Endothelial cell (in vitro differentiated cells): Measurements from ENCODE around the gene PPP1R15A. TPM values are rescaled to one million over a fixed set of nuclear protein-coding genes. Genes with fewer than 3 reads are reported as not detected.
"Not testable (repeated sequence)": the region's sequence is repeated elsewhere in the genome, so short reads cannot be mapped to it uniquely, and the experiment has no call there.

Source experiments
- DNase-seq: peaks from one replicate; pipeline ENCODE4 v3.0.0; 2021; ENCODE audit warnings: low spot score
- H3K27ac Mint-ChIP-seq: one replicate; pipeline ENCODE4 v1.8.0; 2021; ENCODE audit warnings: mixed read lengths, inconsistent platforms; ENCODE audit not compliant: unreplicated experiment
- H3K27me3 Mint-ChIP-seq: one replicate; pipeline ENCODE4 v1.8.0; 2021; ENCODE audit warnings: mild to moderate bottlenecking, moderate library complexity, mixed read lengths, inconsistent platforms; ENCODE audit not compliant: unreplicated experiment
- H3K36me3 Mint-ChIP-seq: one replicate; pipeline ENCODE4 v1.8.0; 2021; ENCODE audit warnings: mild to moderate bottlenecking, low read depth, mixed read lengths, inconsistent platforms; ENCODE audit not compliant: unreplicated experiment
- H3K4me1 Mint-ChIP-seq: one replicate; pipeline ENCODE4 v1.8.0; 2021; ENCODE audit warnings: mild to moderate bottlenecking, mixed read lengths, inconsistent platforms; ENCODE audit not compliant: unreplicated experiment
- H3K4me3 Mint-ChIP-seq: one replicate; pipeline ENCODE4 v1.8.0; 2021; ENCODE audit warnings: mild to moderate bottlenecking, mixed read lengths, inconsistent platforms; ENCODE audit not compliant: unreplicated experiment
- H3K9me3 Mint-ChIP-seq: one replicate; pipeline ENCODE4 v1.8.0; 2021; ENCODE audit warnings: mixed read lengths, inconsistent platforms; ENCODE audit not compliant: unreplicated experiment
- CTCF ChIP-seq: fragments of 200-600 bp; sonication (generic); IDR thresholded peaks from one replicate; pipeline ENCODE4 v1.5.0; 2021; ENCODE audit warnings: antibody characterized with exemption; ENCODE audit not compliant: unreplicated experiment
- total RNA-seq: library from RNA; stranded (reverse); fragmentation: NEBNext Ultra II Directional; extraction: Animal tissue kit (Norgen Biotek cat#: 25700); gene quantifications from one replicate; pipeline ENCODE4 v1.2.1, GENCODE V29; 2021; ENCODE audit not compliant: unreplicated experiment

Gene PPP1R15A
- total RNA-seq, 1 donor from 2014 or later = 65.8 TPM

- H3K9me3 Mint-ChIP-seq = no peaks in the 10 kb centered on the region
- peaks cover 13% of the 10 kb centered on the region for H3K4me1 Mint-ChIP-seq
- peaks cover 14% of the 10 kb centered on the region for H3K36me3 Mint-ChIP-seq
- no peak for DNase-seq
- H3K27ac Mint-ChIP-seq = no peak overlapping the region
- H3K4me3 Mint-ChIP-seq = no peak overlapping the region
- peaks cover 6% of the 10 kb centered on the region for H3K27me3 Mint-ChIP-seq
- TF ChIP-seq CTCF = no peak
Observed at GRCh38 chr19:48887861-48888612, 15.8 kb downstream of the PPP1R15A start.

- not testable (repeated sequence) for H3K27me3 Mint-ChIP-seq, H3K27ac Mint-ChIP-seq, H3K36me3 Mint-ChIP-seq, H3K9me3 Mint-ChIP-seq, DNase-seq
- peak overlapping the region; percentile 48 for H3K4me3 Mint-ChIP-seq
- peaks cover 13% of the 10 kb centered on the region for H3K4me1 Mint-ChIP-seq
Observed at GRCh38 chr19:48889496-48889895, 17.3 kb downstream of the PPP1R15A start.

DNA sequence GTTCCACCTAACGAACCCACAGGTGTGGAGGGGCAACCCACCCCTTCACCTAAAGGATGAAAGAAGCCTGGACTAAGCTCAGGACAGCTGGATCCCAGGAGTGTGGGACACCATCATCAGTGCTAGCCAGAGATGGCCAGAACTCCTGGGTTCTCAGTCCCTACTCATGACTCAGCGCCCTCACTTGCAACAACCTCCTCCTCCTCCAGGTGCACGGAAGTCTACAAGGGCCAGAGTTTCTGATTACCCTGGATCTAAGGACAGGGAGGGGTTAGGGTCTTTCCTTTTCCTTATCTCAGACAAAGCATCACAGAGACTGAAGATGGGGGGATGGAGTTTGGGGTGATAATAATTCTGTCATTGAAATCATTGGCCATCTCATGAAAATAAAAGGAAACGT, 18.3 kb downstream of the PPP1R15A start:
- Mint-ChIP-seq H3K4me3 (no peak overlapping the region), H3K27ac (no peak overlapping the region), H3K9me3 (no peaks in the 10 kb centered on the region), H3K36me3 (peaks cover 8% of the 10 kb centered on the region), H3K4me1 (peaks cover 19% of the 10 kb centered on the region), H3K27me3 (peaks cover 12% of the 10 kb centered on the region)
- DNase-seq = no peak
- TF ChIP-seq CTCF = no peak

DNA sequence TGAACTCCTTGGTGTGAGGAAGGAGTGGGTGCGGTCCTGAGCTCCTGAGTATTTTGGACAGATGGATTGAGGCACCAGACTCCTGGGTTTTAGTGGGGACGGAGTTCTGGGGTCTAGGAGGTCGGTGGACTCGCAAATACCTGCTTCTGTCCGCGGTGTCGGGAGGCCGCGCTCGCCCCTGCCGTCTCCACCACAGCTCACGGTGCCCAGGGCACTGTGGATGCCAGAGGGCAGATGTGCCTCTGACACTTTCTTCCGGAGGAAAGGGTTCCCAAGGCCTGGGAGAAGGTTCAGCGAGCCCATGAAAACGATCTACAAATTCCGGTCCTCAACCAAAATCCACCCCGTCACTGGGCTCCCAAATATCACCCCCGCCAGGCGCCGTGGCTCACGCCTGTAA, 23.0 kb downstream of the PPP1R15A start:
- peaks cover 14% of the 10 kb centered on the region for H3K27me3 Mint-ChIP-seq
- H3K36me3 Mint-ChIP-seq = peaks cover 4% of the 10 kb centered on the region
- H3K9me3 Mint-ChIP-seq = no peaks in the 10 kb centered on the region
- DNase-seq = no peak
- H3K4me3 Mint-ChIP-seq = no peak overlapping the region
- H3K27ac Mint-ChIP-seq = peak overlapping the region; percentile 96
- no peak for TF ChIP-seq CTCF
- H3K4me1 Mint-ChIP-seq = peaks cover 26% of the 10 kb centered on the region

DNA sequence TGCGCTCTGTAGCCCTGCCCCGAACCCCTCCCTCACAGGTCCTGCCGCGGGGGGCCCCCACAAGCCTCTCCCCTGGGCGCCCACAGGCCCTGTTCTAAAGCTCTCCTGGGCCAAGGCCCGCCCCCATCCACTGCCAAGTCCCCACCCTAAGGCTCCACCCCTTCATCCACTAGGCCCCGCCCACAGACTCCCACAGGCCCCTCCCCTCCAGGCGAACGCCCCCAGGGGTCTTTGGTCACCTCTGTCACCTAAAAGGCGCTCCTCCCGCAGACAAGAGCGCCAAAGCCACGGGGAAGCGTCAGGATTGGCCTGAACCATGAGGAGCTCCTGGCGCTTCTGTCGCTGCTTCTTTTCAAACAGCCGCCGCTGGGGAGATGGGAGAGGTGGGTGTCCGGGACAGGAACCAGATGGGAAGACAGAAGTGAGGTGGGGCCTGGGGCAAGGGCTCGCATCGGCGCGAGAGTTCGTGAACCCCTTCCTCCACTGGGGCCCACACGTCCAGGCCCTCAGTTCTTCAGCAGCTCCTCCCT, 24.0 kb downstream of the PPP1R15A start:
- no peak for DNase-seq
- H3K4me3 Mint-ChIP-seq = no peak overlapping the region

More for the DNA sequence above, 24.0 kb downstream of the PPP1R15A start:
- Mint-ChIP-seq H3K9me3 (no peaks in the 10 kb centered on the region), H3K27ac (no peak overlapping the region), H3K36me3 (peaks cover 4% of the 10 kb centered on the region), H3K4me1 (peaks cover 32% of the 10 kb centered on the region), H3K27me3 (peaks cover 14% of the 10 kb centered on the region)
- TF ChIP-seq CTCF = no peak
